ENCODE measurements around the gene OSCAR. TPM values are rescaled to one million over a fixed set of nuclear protein-coding genes. Genes with fewer than 3 reads are reported as not detected.

OSCAR gene
- total RNA-seq, 1 experiment from 2014 or later, result not detected

Other genes with a start within 250 kb of the OSCAR start
- gene MYADM, start 232.9 kb downstream of the OSCAR start, total RNA-seq (2014; rRNA removed; shearing (Covaris generic)), result 35.7 and 39.7 TPM in 2 replicates
- not detected in 2 replicates for gene PRKCG, start 218.6 kb downstream of the OSCAR start, total RNA-seq (2014; rRNA removed; shearing (Covaris generic))
- not detected in 2 replicates for gene CACNG7, start 191.5 kb downstream of the OSCAR start, total RNA-seq (2014; rRNA removed; shearing (Covaris generic))
- gene CACNG8, start 137.9 kb downstream of the OSCAR start, total RNA-seq (2014; rRNA removed; shearing (Covaris generic)), result not detected in 2 replicates
- 0.11 TPM in 1 of 2 replicates, not detected in the other for gene CACNG6, start 109.2 kb downstream of the OSCAR start, total RNA-seq (2014; rRNA removed; shearing (Covaris generic))
- not detected in 2 replicates for gene VSTM1, start 36.9 kb downstream of the OSCAR start, total RNA-seq (2014; rRNA removed; shearing (Covaris generic))
- gene TARM1, start 19.4 kb downstream of the OSCAR start, total RNA-seq (2014; rRNA removed; shearing (Covaris generic)), result not detected in 2 replicates
- gene NDUFA3, start 2.1 kb upstream of the OSCAR start, total RNA-seq (2014; rRNA removed; shearing (Covaris generic)), result 24.2 and 51.7 TPM in 2 replicates
- gene TFPT, start 14.9 kb upstream of the OSCAR start, total RNA-seq (2014; rRNA removed; shearing (Covaris generic)), result 31.7 and 48.5 TPM in 2 replicates
- 70.6 and 79.9 TPM in 2 replicates for gene PRPF31, start 15.0 kb upstream of the OSCAR start, total RNA-seq (2014; rRNA removed; shearing (Covaris generic))
- 13.9 and 14.2 TPM in 2 replicates for gene CNOT3, start 37.0 kb upstream of the OSCAR start, total RNA-seq (2014; rRNA removed; shearing (Covaris generic))
- gene LENG1, start 58.9 kb upstream of the OSCAR start, total RNA-seq (2014; rRNA removed; shearing (Covaris generic)), result 15.8 and 18.9 TPM in 2 replicates
- 0.11 TPM in 1 of 2 replicates, not detected in the other for gene TMC4, start 72.4 kb upstream of the OSCAR start, total RNA-seq (2014; rRNA removed; shearing (Covaris generic))
- 97.7 and 118 TPM in 2 replicates for gene MBOAT7, start 88.8 kb upstream of the OSCAR start, total RNA-seq (2014; rRNA removed; shearing (Covaris generic))
- 85.4 and 106 TPM in 2 replicates for gene TSEN34, start 90.5 kb upstream of the OSCAR start, total RNA-seq (2014; rRNA removed; shearing (Covaris generic))
- 1,209 and 2,142 TPM in 2 replicates for gene RPS9, start 100.1 kb upstream of the OSCAR start, total RNA-seq (2014; rRNA removed; shearing (Covaris generic))
- gene LILRB3, start 122.2 kb upstream of the OSCAR start, total RNA-seq (2014; rRNA removed; shearing (Covaris generic)), result not detected in 2 replicates
- not detected in 2 replicates for gene LILRA6, start 142.0 kb upstream of the OSCAR start, total RNA-seq (2014; rRNA removed; shearing (Covaris generic))
- not detected in 2 replicates for gene LILRB5, start 156.5 kb upstream of the OSCAR start, total RNA-seq (2014; rRNA removed; shearing (Covaris generic))
- gene LILRB2, start 180.3 kb upstream of the OSCAR start, total RNA-seq (2014; rRNA removed; shearing (Covaris generic)), result not detected in 2 replicates
- not detected in 2 replicates for gene LILRA5, start 212.4 kb upstream of the OSCAR start, total RNA-seq (2014; rRNA removed; shearing (Covaris generic))
- not detected in 2 replicates for gene LILRA4, start 238.4 kb upstream of the OSCAR start, total RNA-seq (2014; rRNA removed; shearing (Covaris generic))